CD4-positive, alpha-beta T cell treated with Interferon gamma for 1 hour (primary cell): Measurements from ENCODE around the gene FAM32A.

ENCODE experiments used
- DNase-seq: peaks from one replicate; pipeline ENCODE4 v3.0.0-alpha.2; 2020

FAM32A gene

GRCh38 chr19:16185123-16185767 is at the start of gene FAM32A:
TSS of gene FAM32A (plus strand) at chr19:16185410. CDS start at chr19:16185443, 33 bp downstream.
- DNase-seq = peak; percentile 99

GRCh38 chr19:16135430-16136127 is 49.6 kb upstream of the FAM32A start:
- DNase-seq = no peak

- DNase-seq = no peak
Measured at GRCh38 chr19:16136185-16136999, 48.8 kb upstream of the FAM32A start.

- peak; percentile 35 for DNase-seq
Measured at GRCh38 chr19:16139752-16140151, 45.5 kb upstream of the FAM32A start.

- peak; percentile 79 for DNase-seq
Measured at GRCh38 chr19:16141043-16141442, 44.2 kb upstream of the FAM32A start.

- no peak for DNase-seq
Measured at GRCh38 chr19:16142032-16142580, 43.1 kb upstream of the FAM32A start.

GRCh38 chr19:16143399-16144215 is 41.6 kb upstream of the FAM32A start, which contains the start of gene HSH2D:
TSS of gene HSH2D (plus strand) at chr19:16143685. CDS start at chr19:16148751, 5,066 bp downstream.
- DNase-seq = peak; percentile 90

GRCh38 chr19:16144216-16144581 is 41.0 kb upstream of the FAM32A start:
- no peak for DNase-seq

- no peak for DNase-seq
Measured at GRCh38 chr19:16146112-16146511, 39.1 kb upstream of the FAM32A start.

GRCh38 chr19:16148443-16149229 is 36.6 kb upstream of the FAM32A start:
- no peak for DNase-seq

GRCh38 chr19:16153582-16154336 is 31.5 kb upstream of the FAM32A start:
- no peak for DNase-seq

- no peak for DNase-seq
Measured at GRCh38 chr19:16154557-16154956, 30.7 kb upstream of the FAM32A start.

- DNase-seq = no peak
Measured at GRCh38 chr19:16155128-16155527, 30.1 kb upstream of the FAM32A start.

- DNase-seq = no peak
Measured at GRCh38 chr19:16156904-16157303, 28.3 kb upstream of the FAM32A start.

GRCh38 chr19:16157601-16158000 is 27.6 kb upstream of the FAM32A start:
- DNase-seq = no peak

GRCh38 chr19:16159655-16160054 is 25.6 kb upstream of the FAM32A start:
- DNase-seq = no peak

- DNase-seq = no peak
Measured at GRCh38 chr19:16160445-16160942, 24.7 kb upstream of the FAM32A start.

- DNase-seq = no peak
Measured at GRCh38 chr19:16160943-16161560, 24.2 kb upstream of the FAM32A start.

- DNase-seq = no peak
Measured at GRCh38 chr19:16161840-16162239, 23.4 kb upstream of the FAM32A start.

GRCh38 chr19:16164222-16164890 is 20.9 kb upstream of the FAM32A start:
- no peak for DNase-seq
